CD4-positive, alpha-beta T cell (primary cell): ENCODE results near the gene LAMA2. TPM values are rescaled to one million over a fixed set of nuclear protein-coding genes. Genes with fewer than 3 reads are reported as not detected.

Source experiments
- ATAC-seq: fragments of 200-7000 bp; cut with Tn5 transposase; one replicate; pipeline ENCODE4 v1.10.0; 2022; ENCODE audit warnings: mild to moderate bottlenecking; ENCODE audit not compliant: poor library complexity
- CTCF ChIA-PET: fragments of 350-600 bp; sonication (Branson Sonifier 250); formaldehyde crosslinking; loops from one replicate; lab custom pipeline; 2021; ENCODE audit warnings: antibody characterized with exemption, inconsistent platforms; lab: Charles Lee
- POLR2A ChIA-PET: fragments of 350-600 bp; sonication (Branson Sonifier 250); formaldehyde crosslinking; loops from one replicate; lab custom pipeline; 2021; ENCODE audit warnings: antibody characterized with exemption, inconsistent platforms; lab: Charles Lee
- DNase-seq, 14 experiments: peaks; one replicate each; pipeline ENCODE4 v3.0.0-alpha.2; 2013 to 2020; ENCODE audit warnings: mixed read lengths in 2 of 14
- H3K27ac ChIP-seq, 2 donors: one replicate each; pipeline versions ENCODE4 v1.5.1 to v1.7.0; 2013; ENCODE audit warnings: low read length in 2 of 2, low read depth in 1 of 2, mild to moderate bottlenecking in 1 of 2
- H3K27me3 ChIP-seq, 2 experiments: 1 replicate in 1 of 2; 2 replicates in 1 of 2; pipeline versions ENCODE4 v1.6.1 to v1.7.0; 2013; ENCODE audit warnings: low read length in 2 of 2, control low read depth in 1 of 2, mild to moderate bottlenecking in 1 of 2, moderate library complexity in 1 of 2; ENCODE audit not compliant: insufficient read depth in 2 of 2, control insufficient read depth in 1 of 2
- H3K36me3 ChIP-seq: one replicate; pipeline ENCODE4 v1.6.1; 2013; ENCODE audit warnings: low read length, control low read depth; ENCODE audit not compliant: insufficient read depth
- H3K4me1 ChIP-seq: one replicate; pipeline ENCODE4 v1.6.1; 2013; ENCODE audit warnings: low read length, control low read depth; ENCODE audit not compliant: insufficient read depth
- H3K4me3 ChIP-seq: one replicate; pipeline ENCODE4 v1.5.1; 2013; ENCODE audit warnings: mild to moderate bottlenecking, low read length, moderate library complexity
- H3K9me3 ChIP-seq, 2 experiments: 1 replicate in 1 of 2; 2 replicates in 1 of 2; pipeline versions ENCODE4 v1.6.1 to v1.7.0; 2013; ENCODE audit warnings: low read length in 2 of 2, mild to moderate bottlenecking in 2 of 2, control low read depth in 1 of 2, moderate library complexity in 1 of 2; ENCODE audit not compliant: control insufficient read depth in 1 of 2, insufficient read depth in 1 of 2
- H3K27ac Mint-ChIP-seq: one replicate; pipeline ENCODE4 v1.8.0; 2020; ENCODE audit warnings: mixed read lengths
- H3K27me3 Mint-ChIP-seq: one replicate; pipeline ENCODE4 v1.8.0; 2021; ENCODE audit warnings: mixed read lengths
- H3K36me3 Mint-ChIP-seq: one replicate; pipeline ENCODE4 v1.8.0; 2021; ENCODE audit warnings: low read depth, mixed read lengths
- H3K4me1 Mint-ChIP-seq: one replicate; pipeline ENCODE4 v1.8.0; 2021; ENCODE audit warnings: low read depth, mixed read lengths
- H3K4me3 Mint-ChIP-seq: one replicate; pipeline ENCODE4 v1.8.0; 2020; ENCODE audit warnings: mild to moderate bottlenecking, mixed read lengths
- H3K9me3 Mint-ChIP-seq: one replicate; pipeline ENCODE4 v1.8.0; 2020; ENCODE audit warnings: mixed read lengths
- intact Hi-C, 2 experiments: fragments of 100-400 bp; cut with DNase I in 1 of 2; cut with micrococcal nuclease in 1 of 2; formaldehyde crosslinking; loops; one replicate each; pipeline versions ENCODE4 v1.15.1 to v1.9.0; 2023 to 2025; cut with DNase I, micrococcal nuclease
- total RNA-seq, 174 experiments: library from RNA in 2 of 174; stranded (reverse) in 2 of 174; gene quantifications; one replicate each; pipeline ENCODE4 v1.2.3 and lab custom pipeline; 2021 to 2026
- TF ChIP-seq, protein P1 (sequence below): fragments of 200-600 bp; IDR thresholded peaks from one replicate; pipeline ENCODE4 v1.8.0; 2022; ENCODE audit warnings: antibody characterized with exemption, mild to moderate bottlenecking

The LAMA2 gene
- total RNA-seq, 2 experiments from 2014 or later, result 0.05 to 0.06 TPM

DNA sequence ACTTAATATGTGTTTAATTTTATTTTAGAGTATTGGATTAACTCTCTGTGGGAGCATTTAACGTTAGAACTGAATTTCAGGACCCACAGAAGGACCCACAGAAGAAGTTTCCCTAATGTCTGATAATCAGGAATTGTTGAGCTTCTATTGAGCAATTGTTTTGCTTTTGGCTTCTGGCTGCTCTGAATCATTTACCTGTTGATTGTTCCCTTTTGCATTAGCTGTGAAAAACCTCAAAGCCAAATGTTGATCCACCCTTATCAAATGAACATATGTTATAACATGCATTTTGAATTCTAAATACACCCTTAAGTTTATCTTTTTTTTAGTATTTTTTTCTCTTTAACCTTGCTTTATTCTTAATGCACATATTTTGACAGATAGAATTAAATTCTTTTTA lies 393.5 kb downstream of the LAMA2 start:
- H3K4me3 ChIP-seq, result no peak overlapping the region
- H3K4me3 Mint-ChIP-seq, result no peak overlapping the region
- CTCF ChIA-PET, result no interaction called here
- H3K36me3 ChIP-seq, result no peaks in the 10 kb centered on the region
- ATAC-seq (no peak), DNase-seq (no peak)
- H3K4me1 ChIP-seq, result peaks cover 12% of the 10 kb centered on the region
- H3K27me3 ChIP-seq, result no peaks in the 10 kb centered on the region
- H3K27ac Mint-ChIP-seq, result no peak overlapping the region
- peaks cover 8% of the 10 kb centered on the region for H3K27me3 Mint-ChIP-seq
- intact Hi-C loops, result no loop called here
- H3K27ac ChIP-seq, result no peak overlapping the region
- no peaks in the 10 kb centered on the region for H3K9me3 Mint-ChIP-seq
- H3K36me3 Mint-ChIP-seq, result no peaks in the 10 kb centered on the region
- peaks cover 25% of the 10 kb centered on the region for H3K4me1 Mint-ChIP-seq
- POLR2A ChIA-PET, result no interaction called here
- TF ChIP-seq, protein P1, sequence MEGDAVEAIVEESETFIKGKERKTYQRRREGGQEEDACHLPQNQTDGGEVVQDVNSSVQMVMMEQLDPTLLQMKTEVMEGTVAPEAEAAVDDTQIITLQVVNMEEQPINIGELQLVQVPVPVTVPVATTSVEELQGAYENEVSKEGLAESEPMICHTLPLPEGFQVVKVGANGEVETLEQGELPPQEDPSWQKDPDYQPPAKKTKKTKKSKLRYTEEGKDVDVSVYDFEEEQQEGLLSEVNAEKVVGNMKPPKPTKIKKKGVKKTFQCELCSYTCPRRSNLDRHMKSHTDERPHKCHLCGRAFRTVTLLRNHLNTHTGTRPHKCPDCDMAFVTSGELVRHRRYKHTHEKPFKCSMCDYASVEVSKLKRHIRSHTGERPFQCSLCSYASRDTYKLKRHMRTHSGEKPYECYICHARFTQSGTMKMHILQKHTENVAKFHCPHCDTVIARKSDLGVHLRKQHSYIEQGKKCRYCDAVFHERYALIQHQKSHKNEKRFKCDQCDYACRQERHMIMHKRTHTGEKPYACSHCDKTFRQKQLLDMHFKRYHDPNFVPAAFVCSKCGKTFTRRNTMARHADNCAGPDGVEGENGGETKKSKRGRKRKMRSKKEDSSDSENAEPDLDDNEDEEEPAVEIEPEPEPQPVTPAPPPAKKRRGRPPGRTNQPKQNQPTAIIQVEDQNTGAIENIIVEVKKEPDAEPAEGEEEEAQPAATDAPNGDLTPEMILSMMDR, result no peak
- H3K9me3 ChIP-seq, result no peaks in the 10 kb centered on the region

DNA sequence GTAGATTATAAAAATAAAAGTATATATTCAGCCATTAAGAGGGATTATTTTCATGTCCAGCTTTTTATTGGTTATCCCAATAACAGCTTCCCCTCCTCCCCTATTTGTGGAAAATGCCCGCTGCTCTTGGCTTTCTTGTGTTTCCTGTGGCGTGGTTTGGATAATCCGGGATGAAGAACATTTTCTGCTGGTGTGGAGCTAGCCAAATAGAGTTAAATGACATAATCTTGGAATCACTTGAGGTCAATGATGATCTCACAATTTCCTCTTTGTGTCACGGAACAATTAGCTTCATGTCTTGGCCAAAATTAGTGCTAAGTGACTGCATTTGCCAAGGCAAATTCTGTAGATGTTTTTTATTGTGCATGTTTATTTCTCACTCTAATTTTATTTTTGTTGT lies 394.0 kb downstream of the LAMA2 start:
- H3K4me1 Mint-ChIP-seq, result peaks cover 31% of the 10 kb centered on the region
- H3K4me3 Mint-ChIP-seq, result no peak overlapping the region
- intact Hi-C loops, result no loop called here
- no peaks in the 10 kb centered on the region for H3K36me3 Mint-ChIP-seq
- Histone ChIP-seq H3K9me3 (no peaks in the 10 kb centered on the region), H3K36me3 (no peaks in the 10 kb centered on the region), H3K27me3 (no peaks in the 10 kb centered on the region), H3K4me3 (no peak overlapping the region), H3K27ac (no peak overlapping the region), H3K4me1 (peaks cover 12% of the 10 kb centered on the region)
- POLR2A ChIA-PET, result no interaction called here
- H3K27me3 Mint-ChIP-seq, result peaks cover 5% of the 10 kb centered on the region
- DNase-seq (no peak), ATAC-seq (no peak)
- no peak overlapping the region for H3K27ac Mint-ChIP-seq
- TF ChIP-seq, protein P1, result no peak
- CTCF ChIA-PET, result no interaction called here
- no peaks in the 10 kb centered on the region for H3K9me3 Mint-ChIP-seq

DNA sequence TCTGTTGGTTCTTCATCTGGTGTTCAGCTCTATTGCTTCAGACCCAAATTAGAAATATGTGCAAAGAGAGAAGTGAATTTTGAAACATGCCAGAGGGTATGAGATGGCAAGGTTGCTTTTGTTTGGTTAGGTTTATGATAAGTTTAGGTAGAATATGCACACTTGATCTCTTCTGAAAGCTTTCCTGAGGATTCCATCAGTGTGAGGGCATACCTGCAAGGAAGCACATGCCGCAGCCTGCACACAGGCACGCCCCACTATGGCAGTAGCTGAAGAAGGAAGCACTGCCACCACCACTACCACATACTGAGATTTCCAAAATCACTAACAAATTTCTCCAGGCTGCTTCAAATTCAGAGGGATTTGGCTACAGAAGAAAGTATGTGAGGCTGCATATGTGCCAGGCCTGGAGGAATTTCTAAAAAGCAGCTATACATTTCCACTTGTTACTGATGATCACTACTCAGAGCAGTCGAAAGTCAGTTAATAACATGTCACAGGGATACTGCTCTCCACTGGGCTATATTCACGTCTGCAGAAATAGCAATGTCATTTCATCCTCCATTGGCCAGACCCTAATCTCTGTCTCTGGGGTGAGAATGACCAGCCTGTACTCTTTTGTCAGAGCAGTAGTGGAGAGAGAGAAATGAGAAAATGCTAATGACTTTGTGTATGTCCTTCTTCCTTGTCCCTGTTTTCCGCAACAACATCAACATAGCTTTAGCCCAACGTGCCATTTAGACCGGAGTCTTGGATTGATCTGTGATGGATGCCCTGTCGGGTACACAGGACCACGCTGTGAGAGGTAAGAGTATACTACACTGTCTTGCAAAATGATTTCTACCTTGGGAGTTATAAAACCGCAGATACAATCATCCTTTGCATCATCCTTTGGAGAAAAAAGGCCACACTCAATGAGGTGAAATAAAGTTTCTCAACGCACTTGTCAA lies 396.7 kb downstream of the LAMA2 start:
- no peak for DNase-seq
- CTCF ChIA-PET, result no interaction called here
- intact Hi-C loops, result no loop called here
- no peaks in the 10 kb centered on the region for H3K9me3 ChIP-seq
- H3K4me3 ChIP-seq, result no peak overlapping the region
- peaks cover 38% of the 10 kb centered on the region for H3K4me1 Mint-ChIP-seq
- TF ChIP-seq, protein P1, result no peak
- H3K27ac ChIP-seq, result no peak overlapping the region
- no peak overlapping the region for H3K4me3 Mint-ChIP-seq
- no peak for ATAC-seq
- no peaks in the 10 kb centered on the region for H3K27me3 ChIP-seq
- no peaks in the 10 kb centered on the region for H3K36me3 ChIP-seq
- H3K9me3 Mint-ChIP-seq, result no peaks in the 10 kb centered on the region
- no peak overlapping the region for H3K27ac Mint-ChIP-seq
- H3K27me3 Mint-ChIP-seq, result peaks cover 5% of the 10 kb centered on the region
- no peaks in the 10 kb centered on the region for H3K36me3 Mint-ChIP-seq
- POLR2A ChIA-PET, result no interaction called here
- peaks cover 12% of the 10 kb centered on the region for H3K4me1 ChIP-seq
